Measurements from ENCODE around the gene CYBB.

DNA sequence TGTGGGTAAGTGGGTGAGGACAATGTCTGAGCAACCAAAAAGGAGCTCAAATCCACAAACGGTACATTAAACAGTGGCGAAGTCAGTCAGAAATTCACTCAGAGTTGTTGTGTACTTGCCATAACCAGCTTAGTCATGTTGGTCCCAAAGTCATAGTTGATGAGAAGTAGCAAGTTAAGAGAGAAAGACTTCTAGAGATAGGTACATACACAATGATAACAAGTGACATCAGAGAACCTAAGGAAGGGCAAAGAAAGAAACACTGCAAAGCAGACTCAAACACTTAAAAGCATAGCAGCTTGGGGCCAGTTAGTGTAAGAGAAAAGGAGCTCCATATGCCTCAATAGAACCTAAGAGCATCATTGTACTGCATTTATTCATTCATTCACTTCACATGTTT is 37.3 kb downstream of the CYBB start:
- TF ChIP-seq, protein P1, sequence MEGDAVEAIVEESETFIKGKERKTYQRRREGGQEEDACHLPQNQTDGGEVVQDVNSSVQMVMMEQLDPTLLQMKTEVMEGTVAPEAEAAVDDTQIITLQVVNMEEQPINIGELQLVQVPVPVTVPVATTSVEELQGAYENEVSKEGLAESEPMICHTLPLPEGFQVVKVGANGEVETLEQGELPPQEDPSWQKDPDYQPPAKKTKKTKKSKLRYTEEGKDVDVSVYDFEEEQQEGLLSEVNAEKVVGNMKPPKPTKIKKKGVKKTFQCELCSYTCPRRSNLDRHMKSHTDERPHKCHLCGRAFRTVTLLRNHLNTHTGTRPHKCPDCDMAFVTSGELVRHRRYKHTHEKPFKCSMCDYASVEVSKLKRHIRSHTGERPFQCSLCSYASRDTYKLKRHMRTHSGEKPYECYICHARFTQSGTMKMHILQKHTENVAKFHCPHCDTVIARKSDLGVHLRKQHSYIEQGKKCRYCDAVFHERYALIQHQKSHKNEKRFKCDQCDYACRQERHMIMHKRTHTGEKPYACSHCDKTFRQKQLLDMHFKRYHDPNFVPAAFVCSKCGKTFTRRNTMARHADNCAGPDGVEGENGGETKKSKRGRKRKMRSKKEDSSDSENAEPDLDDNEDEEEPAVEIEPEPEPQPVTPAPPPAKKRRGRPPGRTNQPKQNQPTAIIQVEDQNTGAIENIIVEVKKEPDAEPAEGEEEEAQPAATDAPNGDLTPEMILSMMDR (conservative IDR thresholded peaks at IDR 0.05 in 1 of 2, IDR thresholded peaks at IDR 0.05 in 1 of 2; ENCODE audit: extremely low read depth in 1 of 2, insufficient read depth in 1 of 2, low read depth in 1 of 2, low read length in 2 of 2) = no peak
- no peak for TF ChIP-seq EZH2 (IDR thresholded peaks at IDR 0.05; ENCODE audit: borderline replicate concordance, low read length)
